Panc1 (cell line): ENCODE measurements around the gene ERO1B.

Source experiments
- POLR2AphosphoS5 ChIP-seq: IDR thresholded peaks from 2 replicates; pipeline ENCODE4 v1.6.1; 2012; ENCODE audit warnings: mild to moderate bottlenecking, low read depth, low read length, moderate library complexity
- SIN3A ChIP-seq: IDR thresholded peaks from 2 replicates; pipeline ENCODE4 v1.6.1; 2012; ENCODE audit warnings: low read depth, mild to moderate bottlenecking, low read length, moderate library complexity, borderline replicate concordance; ENCODE audit not compliant: insufficient read depth
- TCF7L2 ChIP-seq: IDR thresholded peaks from 2 replicates; pipeline ENCODE4 v1.6.1; 2011; ENCODE audit warnings: mild to moderate bottlenecking, low read depth, low read length, inconsistent platforms
- TF ChIP-seq, protein P1 (sequence below): fragments of 450-650 bp; IDR thresholded peaks from 2 replicates; pipeline ENCODE4 v1.5.1; 2017; ENCODE audit warnings: mild to moderate bottlenecking

DNA sequence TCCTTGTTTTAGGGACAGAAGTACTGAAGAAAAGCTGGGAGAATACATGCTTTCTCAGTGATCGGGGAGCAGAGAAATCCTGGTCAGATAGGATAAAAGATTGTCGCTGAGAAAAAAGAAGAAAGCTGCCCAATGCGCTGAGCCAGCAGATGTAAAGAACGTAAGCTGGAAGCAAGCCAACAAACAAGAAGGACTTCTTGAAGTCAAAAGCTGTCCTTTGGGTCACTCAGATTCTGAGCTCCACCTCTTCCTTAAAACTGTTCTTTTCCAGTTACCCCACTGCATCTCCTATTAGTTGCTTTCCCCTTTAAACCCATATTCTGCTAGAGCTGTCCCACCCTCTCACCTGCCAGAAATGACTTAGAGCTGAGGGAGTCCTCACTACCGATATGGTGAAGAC, 74.6 kb downstream of the ERO1B start:
- TF ChIP-seq, protein P1, sequence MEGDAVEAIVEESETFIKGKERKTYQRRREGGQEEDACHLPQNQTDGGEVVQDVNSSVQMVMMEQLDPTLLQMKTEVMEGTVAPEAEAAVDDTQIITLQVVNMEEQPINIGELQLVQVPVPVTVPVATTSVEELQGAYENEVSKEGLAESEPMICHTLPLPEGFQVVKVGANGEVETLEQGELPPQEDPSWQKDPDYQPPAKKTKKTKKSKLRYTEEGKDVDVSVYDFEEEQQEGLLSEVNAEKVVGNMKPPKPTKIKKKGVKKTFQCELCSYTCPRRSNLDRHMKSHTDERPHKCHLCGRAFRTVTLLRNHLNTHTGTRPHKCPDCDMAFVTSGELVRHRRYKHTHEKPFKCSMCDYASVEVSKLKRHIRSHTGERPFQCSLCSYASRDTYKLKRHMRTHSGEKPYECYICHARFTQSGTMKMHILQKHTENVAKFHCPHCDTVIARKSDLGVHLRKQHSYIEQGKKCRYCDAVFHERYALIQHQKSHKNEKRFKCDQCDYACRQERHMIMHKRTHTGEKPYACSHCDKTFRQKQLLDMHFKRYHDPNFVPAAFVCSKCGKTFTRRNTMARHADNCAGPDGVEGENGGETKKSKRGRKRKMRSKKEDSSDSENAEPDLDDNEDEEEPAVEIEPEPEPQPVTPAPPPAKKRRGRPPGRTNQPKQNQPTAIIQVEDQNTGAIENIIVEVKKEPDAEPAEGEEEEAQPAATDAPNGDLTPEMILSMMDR, result no peak
- TF ChIP-seq POLR2AphosphoS5, result no peak
- no peak for TF ChIP-seq SIN3A
- no peak for TF ChIP-seq TCF7L2
